Heart right ventricle (tissue), 16 donors: ENCODE data around the gene KIF26B. TPM values are rescaled to one million over a fixed set of nuclear protein-coding genes. Genes with fewer than 3 reads are reported as not detected.

Experiments used
- ATAC-seq, 8 donors: fragments of 200-7000 bp; cut with Tn5 transposase; one replicate each; pipeline ENCODE4 v1.9.1; 2020; ENCODE audit warnings: mild to moderate bottlenecking in 8 of 8, moderate library complexity in 8 of 8, moderate number of reproducible peaks in 1 of 8
- DNase-seq, 2 donors: peaks; one replicate each; pipeline ENCODE4 v3.0.0-alpha.2; 2020
- H3K27ac ChIP-seq, 10 donors: fragments of 200-600 bp; sonication (generic) in 2 of 10; one replicate each; pipeline versions ENCODE4 v1.5.0 to v1.8.0; 2020 to 2022; ENCODE audit warnings: mild to moderate bottlenecking in 3 of 10
- H3K27me3 ChIP-seq, 7 donors: fragments of 200-600 bp; one replicate each; pipeline ENCODE4 v1.8.0; 2021 to 2022; ENCODE audit warnings: mild to moderate bottlenecking in 2 of 7
- H3K36me3 ChIP-seq, 9 donors: fragments of 200-600 bp; sonication (generic) in 1 of 9; one replicate each; pipeline versions ENCODE4 v1.5.0 to v1.8.0; 2020 to 2022; ENCODE audit warnings: mild to moderate bottlenecking in 2 of 9
- H3K4me1 ChIP-seq, 9 donors: fragments of 200-600 bp; sonication (generic) in 1 of 9; one replicate each; pipeline versions ENCODE4 v1.5.0 to v1.8.0; 2020 to 2022; ENCODE audit warnings: mild to moderate bottlenecking in 4 of 9
- H3K4me3 ChIP-seq, 10 donors: fragments of 200-600 bp; sonication (generic) in 2 of 10; one replicate each; pipeline versions ENCODE4 v1.5.0 to v1.8.0; 2020 to 2022; ENCODE audit warnings: mild to moderate bottlenecking in 7 of 10, moderate library complexity in 2 of 10
- H3K9me3 ChIP-seq, 11 donors: fragments of 200-600 bp in 10 of 11; sonication (generic) in 2 of 11; one replicate each; pipeline versions ENCODE4 v1.5.0 to v1.8.0; 2013 to 2022; ENCODE audit warnings: mild to moderate bottlenecking in 2 of 11, control low read depth in 1 of 11, moderate library complexity in 1 of 11
- CTCF ChIP-seq, 9 donors: fragments of 200-600 bp; sonication (generic) in 2 of 9; IDR thresholded peaks; one replicate each; pipeline versions ENCODE4 v1.5.0 to v1.8.0; 2021 to 2022; ENCODE audit warnings: antibody characterized with exemption in 9 of 9, mild to moderate bottlenecking in 5 of 9, moderate library complexity in 1 of 9
- whole genome bisulfite sequencing, 2 donors: extraction: QIAGEN DNeasy Blood & Tissue Kit; methylation state at CpG; one replicate each; pipeline ENCODE4 v1.1.7; 2013; ENCODE audit warnings: inconsistent platforms in 1 of 2; 5-methylcytosine and 5-hydroxymethylcytosine counted together
- intact Hi-C, 10 donors: fragments of 100-400 bp; cut with DNase I; formaldehyde crosslinking; loops; one replicate each; pipeline versions ENCODE4 v1.11.1 to v1.14.2; 2022
- polyA plus RNA-seq, 2 donors: library from polyadenylated mRNA; stranded (reverse); fragments of 200-250 nt; gene quantifications; one replicate each; pipeline ENCODE4 v1.2.3, GENCODE V29; 2013
- total RNA-seq, 10 donors: library from RNA; stranded (reverse); fragmentation: NEBNext Ultra II Directional in 3 of 10; extraction: Animal tissue kit (Norgen Biotek cat#: 25700) in 3 of 10; gene quantifications; one replicate each; pipeline versions ENCODE4 v1.2.1 to v1.2.4, GENCODE V29; 2021 to 2023
- donor health status: Arrhythmogenic right ventricular cardiomyopathy.
- donor health status: ischemic (EF 13 %, LVEDD 7.1; RV severe dilation, severe dysfunction).
- donor health status: healthy with polysubstance abuse.
- donor health status: DM: no; HTN: yes; CAD: no.
- donor health status: DM: no; HTN: no; CAD: no.
- donor health status: ischemic (EF 25% LVEDD 6.9; RV normal size, moderate dysfunction).
- donor health status: ischemic (EF 25% LVEDD 5.7; RV mildly dilated, moderate dysfunction).
- donor health status: healthy.
- donor health status: DM: yes; HTN: yes; CAD: no.
- donor health status: Ischemic cardiomyopathy.
- donor health status: ischemic (EF 35%, LVEDD 5.7; RV mildly dilated, moderate dysfunction).
- donor health status: nonischemic (EF 11% LVEDD 7.7; RV severe dilation, severe dysfunction).
- donor health status: DM: yes; HTN: yes; CAD: no.
- donor health status: PGD.
- donor health status: ischemic (EF 29% LVEDD 5.4; RV normal size, mild dysfunction).
- donor health status: nonischemic (EF 23%, LVEDD 6.1; RV moderate dilation, normal function).

The KIF26B gene
- total and polyA plus RNA-seq, 12 donors: 0.66 to 8.8 (median 2.8) TPM

GRCh38 chr1:245546875-245547274 is 392.1 kb downstream of the KIF26B start:
- DNase-seq: no peak
- 79 to 91% methylated on average over 16 of the region's 16 CpGs for WGBS, 2 donors
- TF ChIP-seq CTCF (IDR thresholded peaks at IDR 0.05): no peak
- Histone ChIP-seq H3K9me3 (no peaks in the 10 kb centered on the region), H3K36me3 (no peaks in the 10 kb centered on the region), H3K4me3 (no peak overlapping the region), H3K4me1 (peaks cover 0 to 19% (median 3%) of the 10 kb centered on the region in 9 donors), H3K27me3 (no peaks in the 10 kb centered on the region), H3K27ac (no peak overlapping the region)
- intact Hi-C loops: no loop called here
- ATAC-seq: peak in 1 of 8 donors; percentile 39

GRCh38 chr1:245549996-245550719 is 395.4 kb downstream of the KIF26B start:
- DNase-seq (no peak), ATAC-seq (peak in 3 of 8 donors; percentile 18 to 62 (median 46))
- no peak for TF ChIP-seq CTCF (IDR thresholded peaks at IDR 0.05)
- H3K4me1 ChIP-seq: peaks cover 0 to 19% (median 3%) of the 10 kb centered on the region in 9 donors
- 48 to 60% methylated on average over 18 of the region's 18 CpGs for WGBS, 2 donors
- intact Hi-C loops: no loop called here
- peak overlapping the region in 8 of 10 donors; percentile 2 to 80 (median 44) for H3K27ac ChIP-seq
- H3K9me3 ChIP-seq: no peaks in the 10 kb centered on the region
- H3K4me3 ChIP-seq: peak overlapping the region in 1 of 10 donors; percentile 18
- H3K27me3 ChIP-seq: no peaks in the 10 kb centered on the region
- H3K36me3 ChIP-seq: no peaks in the 10 kb centered on the region

GRCh38 chr1:245550720-245551043 is 395.9 kb downstream of the KIF26B start:
- ATAC-seq (peak in 3 of 8 donors; percentile 9 to 66 (median 58)), DNase-seq (no peak)
- no peak overlapping the region for H3K4me3 ChIP-seq
- H3K36me3 ChIP-seq: no peaks in the 10 kb centered on the region
- WGBS, 2 donors: 64 to 68% methylated on average over 1 of the region's 1 CpG
- intact Hi-C loops: no loop called here
- peak overlapping the region in 6 of 10 donors; percentile 4 to 80 (median 58) for H3K27ac ChIP-seq
- no peak for TF ChIP-seq CTCF (IDR thresholded peaks at IDR 0.05)
- no peaks in the 10 kb centered on the region for H3K27me3 ChIP-seq
- H3K9me3 ChIP-seq: no peaks in the 10 kb centered on the region
- H3K4me1 ChIP-seq: peaks cover 0 to 19% (median 3%) of the 10 kb centered on the region in 9 donors

GRCh38 chr1:245551536-245551935 is 396.8 kb downstream of the KIF26B start:
- no peak for TF ChIP-seq CTCF (IDR thresholded peaks at IDR 0.05)
- ATAC-seq (no peak), DNase-seq (no peak)
- H3K4me3 ChIP-seq: no peak overlapping the region
- WGBS, 2 donors: 95 to 97% methylated on average over 9 of the region's 9 CpGs
- H3K9me3 ChIP-seq: no peaks in the 10 kb centered on the region
- H3K27me3 ChIP-seq: no peaks in the 10 kb centered on the region
- intact Hi-C loops: no loop called here
- H3K27ac ChIP-seq: no peak overlapping the region
- H3K36me3 ChIP-seq: no peaks in the 10 kb centered on the region
- H3K4me1 ChIP-seq: peaks cover 0 to 19% (median 3%) of the 10 kb centered on the region in 9 donors
